PFSK-1 (cell line): Measurements from ENCODE around the gene FOXP3.

Experiments
- FOXP2 ChIP-seq: optimal IDR thresholded peaks from 2 replicates; pipeline ENCODE3; 2011; ENCODE audit warnings: borderline replicate concordance, control low read depth, inconsistent platforms; ENCODE audit not compliant: insufficient read depth; ENCODE audit errors: extremely low read length, extremely low read depth
- POLR2AphosphoS5 ChIP-seq: IDR thresholded peaks from 2 replicates; pipeline ENCODE4 v1.6.1; 2012; ENCODE audit warnings: low read depth, mild to moderate bottlenecking, control low read depth, low read length, moderate library complexity
- SIN3A ChIP-seq: IDR thresholded peaks from 2 replicates; pipeline ENCODE4 v1.6.1; 2012; ENCODE audit warnings: mild to moderate bottlenecking, low read length, moderate library complexity, borderline replicate concordance; ENCODE audit not compliant: insufficient read depth
- TAF1 ChIP-seq: IDR thresholded peaks from 2 replicates; pipeline ENCODE4 v1.6.1; 2012; ENCODE audit warnings: low read length, control low read depth, borderline replicate concordance; ENCODE audit not compliant: insufficient read depth
- TF ChIP-seq, protein P1 (sequence below), 2 experiments: IDR thresholded peaks; 2 replicates each; pipeline versions ENCODE4 v1.6.1 to v1.8.0; 2011 to 2012; ENCODE audit warnings: low read depth in 2 of 2, low read length in 2 of 2, control low read depth in 1 of 2, inconsistent platforms in 1 of 2, mild to moderate bottlenecking in 1 of 2, moderate library complexity in 1 of 2; ENCODE audit not compliant: insufficient read depth in 1 of 2

Gene FOXP3

DNA sequence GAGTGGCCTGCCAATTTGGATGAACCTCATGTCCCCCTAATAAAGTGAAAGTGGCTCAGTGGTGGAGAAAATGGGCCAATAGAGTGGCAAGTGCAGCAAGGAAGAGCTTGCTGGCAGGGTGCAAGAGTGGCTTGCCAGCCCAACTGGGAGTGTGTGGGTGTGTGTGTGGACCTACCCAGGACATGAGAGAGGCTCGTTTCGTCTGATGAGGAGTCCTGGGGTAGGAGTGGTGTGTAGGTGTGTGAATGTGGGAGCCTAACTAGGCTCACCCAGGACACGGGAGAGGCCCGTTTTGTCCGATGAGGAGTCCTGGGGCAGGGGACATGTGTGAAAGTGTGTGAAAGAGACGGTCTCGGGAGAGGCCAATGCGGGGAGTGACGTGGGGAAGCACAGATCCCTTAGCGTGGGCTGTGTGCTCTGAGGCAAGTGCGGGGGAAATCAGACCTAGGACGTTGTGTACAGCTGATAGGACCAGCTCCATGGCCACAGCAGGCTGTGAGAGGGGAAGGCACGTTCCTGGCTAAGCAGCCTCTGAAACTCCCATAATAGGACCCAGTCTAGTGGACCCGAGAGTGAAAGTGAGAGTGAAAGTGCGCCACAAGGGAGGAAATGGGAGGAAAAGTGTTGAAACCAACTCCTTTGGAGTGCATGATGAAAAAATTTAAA is 44.2 kb upstream of the FOXP3 start:
- TF ChIP-seq, protein P1, sequence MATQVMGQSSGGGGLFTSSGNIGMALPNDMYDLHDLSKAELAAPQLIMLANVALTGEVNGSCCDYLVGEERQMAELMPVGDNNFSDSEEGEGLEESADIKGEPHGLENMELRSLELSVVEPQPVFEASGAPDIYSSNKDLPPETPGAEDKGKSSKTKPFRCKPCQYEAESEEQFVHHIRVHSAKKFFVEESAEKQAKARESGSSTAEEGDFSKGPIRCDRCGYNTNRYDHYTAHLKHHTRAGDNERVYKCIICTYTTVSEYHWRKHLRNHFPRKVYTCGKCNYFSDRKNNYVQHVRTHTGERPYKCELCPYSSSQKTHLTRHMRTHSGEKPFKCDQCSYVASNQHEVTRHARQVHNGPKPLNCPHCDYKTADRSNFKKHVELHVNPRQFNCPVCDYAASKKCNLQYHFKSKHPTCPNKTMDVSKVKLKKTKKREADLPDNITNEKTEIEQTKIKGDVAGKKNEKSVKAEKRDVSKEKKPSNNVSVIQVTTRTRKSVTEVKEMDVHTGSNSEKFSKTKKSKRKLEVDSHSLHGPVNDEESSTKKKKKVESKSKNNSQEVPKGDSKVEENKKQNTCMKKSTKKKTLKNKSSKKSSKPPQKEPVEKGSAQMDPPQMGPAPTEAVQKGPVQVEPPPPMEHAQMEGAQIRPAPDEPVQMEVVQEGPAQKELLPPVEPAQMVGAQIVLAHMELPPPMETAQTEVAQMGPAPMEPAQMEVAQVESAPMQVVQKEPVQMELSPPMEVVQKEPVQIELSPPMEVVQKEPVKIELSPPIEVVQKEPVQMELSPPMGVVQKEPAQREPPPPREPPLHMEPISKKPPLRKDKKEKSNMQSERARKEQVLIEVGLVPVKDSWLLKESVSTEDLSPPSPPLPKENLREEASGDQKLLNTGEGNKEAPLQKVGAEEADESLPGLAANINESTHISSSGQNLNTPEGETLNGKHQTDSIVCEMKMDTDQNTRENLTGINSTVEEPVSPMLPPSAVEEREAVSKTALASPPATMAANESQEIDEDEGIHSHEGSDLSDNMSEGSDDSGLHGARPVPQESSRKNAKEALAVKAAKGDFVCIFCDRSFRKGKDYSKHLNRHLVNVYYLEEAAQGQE (IDR thresholded peaks at IDR 0.05; ENCODE audit: insufficient read depth in 1 of 2, low read depth in 2 of 2, low read length in 2 of 2), result no peak
- TF ChIP-seq TAF1, result no peak
- TF ChIP-seq FOXP2, result no peak
- TF ChIP-seq POLR2AphosphoS5, result no peak
- no peak for TF ChIP-seq SIN3A

DNA sequence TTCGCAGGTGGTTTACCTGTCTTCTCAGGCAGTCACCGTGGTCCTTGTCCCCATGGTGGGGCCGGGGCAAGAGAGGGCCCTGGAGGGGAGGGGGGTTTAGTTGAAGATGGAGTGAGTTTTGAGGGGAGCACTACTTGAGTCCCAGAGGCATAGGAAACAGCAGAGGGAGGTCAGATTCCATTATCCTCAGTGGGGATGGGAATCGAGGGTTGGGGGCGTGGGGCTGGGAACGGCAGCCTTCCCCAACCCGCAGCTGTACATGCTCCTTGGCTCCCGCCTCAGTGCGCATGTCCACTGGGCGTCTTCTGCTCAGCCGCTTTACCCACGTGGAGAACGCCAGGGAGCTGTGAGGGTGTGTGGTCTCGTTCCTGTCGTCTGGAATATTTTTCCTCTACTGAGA is 38.8 kb upstream of the FOXP3 start, which contains the start of gene GAGE10:
Gene GAGE10 (plus strand): TSS at position 301 of the 400 bp plus-strand sequence. CDS start 1,214 bp downstream, outside the sequence.
- TF ChIP-seq POLR2AphosphoS5 (no peak), FOXP2 (no peak), TAF1 (no peak), SIN3A (no peak)
- TF ChIP-seq, protein P1 (IDR thresholded peaks at IDR 0.05; ENCODE audit: insufficient read depth in 1 of 2, low read depth in 2 of 2, low read length in 2 of 2), result no peak

DNA sequence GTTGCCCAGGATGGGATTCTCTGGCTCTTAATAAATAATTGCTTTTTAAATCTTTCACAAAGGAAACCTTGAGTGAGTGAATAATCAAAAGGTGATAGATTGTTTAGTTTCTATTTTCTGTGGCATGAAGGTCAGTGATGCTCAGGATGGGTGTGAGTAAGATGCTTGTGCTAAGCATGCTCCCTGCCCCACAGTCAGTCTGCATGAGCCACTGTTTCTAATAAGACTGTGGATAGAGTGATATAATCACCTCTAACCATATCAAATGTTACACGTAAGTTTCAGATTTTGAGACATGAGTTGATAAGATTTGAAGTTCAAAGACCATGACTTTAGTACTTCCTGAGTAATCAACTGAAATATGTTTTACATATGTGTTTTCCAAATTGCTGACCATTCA is 36.2 kb upstream of the FOXP3 start:
- TF ChIP-seq FOXP2, result no peak
- TF ChIP-seq SIN3A, result no peak
- no peak for TF ChIP-seq POLR2AphosphoS5
- no peak for TF ChIP-seq TAF1
- TF ChIP-seq, protein P1 (IDR thresholded peaks at IDR 0.05; ENCODE audit: insufficient read depth in 1 of 2, low read depth in 2 of 2, low read length in 2 of 2), result no peak

DNA sequence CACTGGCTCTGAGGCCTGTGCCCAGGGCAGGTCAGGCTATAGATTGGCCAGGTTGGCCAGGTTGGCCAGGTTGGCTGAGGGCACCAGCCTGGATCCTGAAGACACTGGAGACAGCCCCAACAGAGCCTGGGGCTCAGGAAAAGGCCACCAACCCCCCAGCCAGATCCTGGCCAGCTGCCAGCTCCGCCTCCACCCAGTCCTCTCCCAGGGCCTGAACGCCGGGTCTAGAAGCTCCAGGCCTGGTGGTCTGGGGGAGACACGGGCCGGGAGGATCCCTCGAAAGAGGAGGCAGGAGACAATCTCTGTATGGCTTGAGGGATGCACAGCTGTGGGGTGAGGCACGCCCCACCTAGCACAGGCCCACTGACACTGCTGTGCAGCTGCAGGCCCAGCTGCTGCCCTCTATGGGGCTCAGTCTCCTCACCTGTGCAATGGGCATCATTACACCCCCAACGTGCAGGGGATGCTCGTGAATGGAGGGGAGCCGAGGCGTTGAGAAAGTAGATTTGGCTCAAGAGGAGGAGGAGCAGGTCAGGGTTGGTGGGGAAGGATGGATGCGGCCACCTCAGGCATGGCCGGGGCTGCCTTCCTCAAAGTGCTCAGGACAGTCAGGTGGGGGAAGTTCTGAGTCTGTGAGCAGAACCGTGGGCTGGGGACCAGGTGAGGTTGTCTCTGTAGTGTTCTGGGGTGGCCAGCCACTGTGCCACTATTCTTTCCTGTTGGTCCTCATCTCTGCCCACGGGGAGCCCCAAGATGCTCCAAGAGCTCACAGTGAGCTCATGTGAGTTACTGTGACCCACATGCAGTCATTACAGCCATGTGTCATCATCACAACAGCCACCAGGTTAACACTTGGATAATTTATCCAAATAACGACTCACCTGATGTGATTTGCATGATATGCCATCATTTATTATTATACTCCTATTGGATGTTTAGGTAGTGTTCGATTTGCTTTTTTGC is 28.2 kb upstream of the FOXP3 start:
- TF ChIP-seq, protein P1 (IDR thresholded peaks at IDR 0.05; ENCODE audit: insufficient read depth in 1 of 2, low read depth in 2 of 2, low read length in 2 of 2), result no peak
- no peak for TF ChIP-seq FOXP2
- TF ChIP-seq SIN3A, result no peak
- TF ChIP-seq POLR2AphosphoS5, result no peak
- TF ChIP-seq TAF1, result no peak
